ENCODE data around the gene ZNF189.

Gene ZNF189

GRCh38 chr9:101457003-101457402 is 58.4 kb downstream of the ZNF189 start:
- DNase-seq (ENCODE audit: insufficient read length, low spot score) = no peak
- FAIRE-seq = no peak
- no peak for TF ChIP-seq POU2F2 (IDR thresholded peaks at IDR 0.05; ENCODE audit: low read depth, low read length)
- no peak for TF ChIP-seq POLR2A (IDR thresholded peaks at IDR 0.05; ENCODE audit: low read depth, low read length)
- no peak for TF ChIP-seq POLR2AphosphoS5 (IDR thresholded peaks at IDR 0.05; ENCODE audit: low read depth, low read length)
- no peak for TF ChIP-seq PAX5 (IDR thresholded peaks at IDR 0.05; ENCODE audit: insufficient read depth, low read length, severe bottlenecking)
- no peak for TF ChIP-seq TAF1 (IDR thresholded peaks at IDR 0.05; ENCODE audit: low read depth, low read length)
- TF ChIP-seq SPI1 (IDR thresholded peaks at IDR 0.05; ENCODE audit: low read depth, low read length) = no peak

DNA sequence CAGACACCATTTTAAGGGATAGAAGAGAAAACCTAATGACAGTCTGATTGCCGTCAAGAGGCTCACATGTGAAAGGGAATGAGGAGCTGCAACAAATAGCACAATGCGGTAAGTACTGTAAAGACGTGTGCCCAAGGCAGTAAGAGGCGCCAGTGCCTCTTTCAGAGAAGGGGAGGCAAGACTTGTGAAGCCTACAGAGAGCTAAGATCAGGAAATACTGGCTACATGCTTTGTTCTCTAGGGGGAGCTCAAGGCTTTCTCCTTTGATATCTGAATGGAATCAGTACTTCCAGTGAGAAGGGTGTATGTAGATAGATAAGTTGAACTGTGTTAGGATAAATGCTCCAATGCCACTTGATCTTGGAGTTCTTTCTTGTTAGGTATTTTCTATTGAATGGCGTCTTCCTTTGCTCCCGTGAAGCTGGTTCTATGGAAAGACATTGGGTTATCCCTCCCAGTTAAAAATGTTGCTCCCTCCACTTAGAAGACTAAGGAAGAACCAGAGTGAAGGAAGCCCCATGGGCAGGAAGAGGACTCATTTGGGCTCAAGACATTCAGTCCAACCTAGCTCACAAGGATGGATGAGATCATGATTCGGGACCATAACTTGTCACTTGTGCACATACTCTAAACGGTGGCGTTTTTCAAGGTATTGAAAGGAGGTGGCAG is 60.4 kb downstream of the ZNF189 start:
- TF ChIP-seq TAF1 (IDR thresholded peaks at IDR 0.05; ENCODE audit: low read depth, low read length) (no peak), PAX5 (IDR thresholded peaks at IDR 0.05; ENCODE audit: insufficient read depth, low read length, severe bottlenecking) (no peak), POLR2AphosphoS5 (IDR thresholded peaks at IDR 0.05; ENCODE audit: low read depth, low read length) (no peak), SPI1 (IDR thresholded peaks at IDR 0.05; ENCODE audit: low read depth, low read length) (no peak), POU2F2 (IDR thresholded peaks at IDR 0.05; ENCODE audit: low read depth, low read length) (no peak), POLR2A (IDR thresholded peaks at IDR 0.05; ENCODE audit: low read depth, low read length) (no peak)
- FAIRE-seq = peak; percentile 43

More for the DNA sequence above, 60.4 kb downstream of the ZNF189 start:
- DNase-seq (ENCODE audit: insufficient read length, low spot score) = peak; percentile 30

All from GM12891 (cell line).